C4-2B (cell line): ENCODE data around the gene GCK.

ENCODE experiments used
- ZFX ChIP-seq: fragments of 450-650 bp; IDR thresholded peaks from 2 replicates; pipeline ENCODE4 v1.6.1; 2017
- TF ChIP-seq, protein P1 (sequence below): fragments of 450-650 bp; conservative IDR thresholded peaks from 2 replicates; pipeline ENCODE4 v1.5.1; 2017; ENCODE audit warnings: mild to moderate bottlenecking

DNA sequence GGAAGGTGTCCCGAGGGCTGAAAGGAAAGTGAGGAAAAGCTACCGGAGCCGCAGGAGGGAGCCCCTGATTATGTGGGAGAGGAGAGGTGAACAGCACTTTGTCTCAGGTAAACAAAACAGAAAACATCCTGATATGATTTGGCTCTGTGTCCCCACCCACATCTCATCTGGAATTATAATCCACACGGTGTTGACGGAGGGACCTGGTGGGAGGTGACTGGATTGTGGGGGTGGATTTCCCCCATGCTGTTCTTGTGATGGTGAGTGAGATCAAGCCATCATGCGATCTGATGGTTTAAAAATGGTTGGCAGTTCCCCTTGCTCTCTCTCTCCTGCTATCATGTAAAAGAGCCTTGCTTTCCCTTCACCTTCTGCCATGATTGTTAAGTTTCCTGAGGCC lies 68.8 kb downstream of the GCK start:
- TF ChIP-seq, protein P1, sequence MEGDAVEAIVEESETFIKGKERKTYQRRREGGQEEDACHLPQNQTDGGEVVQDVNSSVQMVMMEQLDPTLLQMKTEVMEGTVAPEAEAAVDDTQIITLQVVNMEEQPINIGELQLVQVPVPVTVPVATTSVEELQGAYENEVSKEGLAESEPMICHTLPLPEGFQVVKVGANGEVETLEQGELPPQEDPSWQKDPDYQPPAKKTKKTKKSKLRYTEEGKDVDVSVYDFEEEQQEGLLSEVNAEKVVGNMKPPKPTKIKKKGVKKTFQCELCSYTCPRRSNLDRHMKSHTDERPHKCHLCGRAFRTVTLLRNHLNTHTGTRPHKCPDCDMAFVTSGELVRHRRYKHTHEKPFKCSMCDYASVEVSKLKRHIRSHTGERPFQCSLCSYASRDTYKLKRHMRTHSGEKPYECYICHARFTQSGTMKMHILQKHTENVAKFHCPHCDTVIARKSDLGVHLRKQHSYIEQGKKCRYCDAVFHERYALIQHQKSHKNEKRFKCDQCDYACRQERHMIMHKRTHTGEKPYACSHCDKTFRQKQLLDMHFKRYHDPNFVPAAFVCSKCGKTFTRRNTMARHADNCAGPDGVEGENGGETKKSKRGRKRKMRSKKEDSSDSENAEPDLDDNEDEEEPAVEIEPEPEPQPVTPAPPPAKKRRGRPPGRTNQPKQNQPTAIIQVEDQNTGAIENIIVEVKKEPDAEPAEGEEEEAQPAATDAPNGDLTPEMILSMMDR: no peak
- no peak for TF ChIP-seq ZFX
